Measurements from ENCODE around the gene RBM15.
A peak's percentile ranks its signal among the peaks of the same experiment; 100 is the strongest.

Gene RBM15

DNA sequence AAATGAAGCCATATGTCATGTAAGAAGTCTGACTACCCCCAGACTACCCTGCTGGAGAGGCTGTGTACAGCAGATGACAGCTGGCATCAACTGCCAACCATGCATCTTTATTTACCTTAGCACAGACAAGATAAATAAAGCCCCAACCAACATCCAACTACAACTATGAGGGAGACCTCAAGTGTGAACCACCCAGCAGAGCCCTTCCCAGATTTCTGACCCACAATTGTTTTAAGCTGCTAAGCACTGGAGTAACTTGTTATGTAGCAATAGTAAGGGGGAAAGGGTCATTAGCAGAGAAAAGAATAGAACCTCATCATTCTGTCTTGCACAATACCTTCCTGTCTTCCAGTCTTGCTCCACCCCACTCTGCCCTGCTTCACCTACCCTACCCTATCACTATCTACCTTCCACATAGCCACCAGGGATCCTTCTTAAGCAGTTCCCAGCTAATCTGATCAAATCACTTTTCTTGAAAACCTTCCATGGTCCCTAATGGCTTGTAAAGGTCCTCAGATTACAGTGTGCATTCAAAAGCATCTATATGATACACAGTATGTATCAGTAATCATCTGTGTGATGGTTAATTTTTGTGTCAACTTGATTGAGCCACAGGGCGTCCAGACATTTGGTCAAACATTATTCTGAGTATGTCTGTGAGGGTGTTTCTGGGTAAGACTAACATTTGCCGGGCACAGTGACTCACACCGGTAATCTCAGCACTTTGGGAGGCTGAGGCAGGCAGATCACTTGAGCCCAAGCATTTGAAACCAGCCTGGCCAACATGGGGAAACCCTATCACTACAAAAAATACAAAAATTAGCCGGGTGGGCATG is 19.6 kb upstream of the RBM15 start:
- peak; percentile 35 for DNase-seq (ENCODE audit: low read depth)

GRCh38 chr1:110320168-110320518 is 19.0 kb upstream of the RBM15 start:
- DNase-seq (ENCODE audit: low read depth), result no peak

- DNase-seq (ENCODE audit: low read depth), result no peak
Measured at GRCh38 chr1:110321045-110321444, 18.1 kb upstream of the RBM15 start.

- no peak for DNase-seq (ENCODE audit: low read depth)
Measured at GRCh38 chr1:110321846-110322245, 17.3 kb upstream of the RBM15 start.

DNA sequence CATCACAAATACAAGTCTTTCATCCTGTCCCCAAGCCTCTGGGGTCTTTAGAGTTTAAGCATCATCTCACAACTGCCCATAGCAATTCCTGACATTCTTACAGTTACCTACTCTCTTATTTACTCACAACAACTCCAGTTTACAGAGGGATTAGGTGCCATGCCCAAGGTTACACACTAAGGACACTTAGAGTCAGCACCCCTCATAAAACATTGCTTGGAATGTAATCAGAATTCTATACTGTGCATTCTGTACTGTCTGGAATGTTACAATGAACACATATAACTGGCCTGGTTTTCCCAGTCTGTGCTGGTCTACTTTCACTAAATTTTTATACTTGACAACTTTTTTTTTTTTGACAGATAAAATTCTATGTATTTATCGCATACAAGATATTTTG is 14.5 kb upstream of the RBM15 start:
- no peak for DNase-seq (ENCODE audit: low read depth)

DNA sequence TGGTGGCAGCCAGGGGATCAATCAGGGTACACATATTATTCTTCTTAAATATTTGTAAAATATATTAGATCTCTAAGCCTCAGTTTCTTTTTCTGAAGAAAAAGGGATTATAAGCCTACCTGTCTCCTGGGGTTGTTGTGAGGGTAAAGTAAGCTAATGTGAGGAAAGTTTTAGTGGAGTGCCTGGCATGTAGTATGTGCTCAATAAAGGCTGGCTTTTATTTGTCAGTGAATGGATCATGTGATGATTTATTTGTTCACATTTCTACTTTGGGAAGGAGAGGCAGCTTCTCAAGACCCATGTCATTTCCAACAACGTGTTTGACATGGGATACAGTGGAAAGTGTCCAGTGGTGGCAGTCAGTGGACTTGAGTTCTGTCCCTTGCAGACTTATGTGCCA is 12.4 kb upstream of the RBM15 start:
- no peak for DNase-seq (ENCODE audit: low read depth)

DNA sequence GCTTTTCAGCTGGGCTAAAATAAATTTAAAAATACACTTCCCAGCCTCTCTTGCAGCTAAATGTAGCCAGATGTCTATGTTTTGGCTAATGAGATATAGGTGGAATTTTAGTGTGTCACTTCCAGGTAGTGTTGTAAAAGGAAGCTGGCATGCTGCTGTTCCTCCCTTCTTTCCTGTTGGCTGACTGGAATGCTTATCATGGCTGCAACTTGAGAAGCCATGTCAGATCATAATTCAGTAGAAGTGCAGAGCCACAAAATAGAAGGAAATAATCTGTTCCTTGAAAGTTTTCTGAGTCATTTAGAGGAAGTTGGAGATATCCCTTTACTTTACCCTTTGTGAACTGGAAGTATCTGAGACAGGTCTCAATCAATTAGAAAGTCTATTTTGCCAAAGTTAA is 10.9 kb upstream of the RBM15 start:
- DNase-seq (ENCODE audit: low read depth), result peak; percentile 70

GRCh38 chr1:110328700-110329099 is 10.5 kb upstream of the RBM15 start:
- DNase-seq (ENCODE audit: low read depth), result no peak

GRCh38 chr1:110335265-110335664 is 3.9 kb upstream of the RBM15 start:
- DNase-seq (ENCODE audit: low read depth), result no peak

- DNase-seq (ENCODE audit: low read depth), result no peak
Measured at GRCh38 chr1:110336300-110337039, 2.7 kb upstream of the RBM15 start.

GRCh38 chr1:110337704-110338308 is 1.4 kb upstream of the RBM15 start:
- DNase-seq (ENCODE audit: low read depth), result no peak

- peak; percentile 74 for DNase-seq (ENCODE audit: low read depth)
Measured at GRCh38 chr1:110338309-110338885, 780 bp upstream of the RBM15 start.

DNA sequence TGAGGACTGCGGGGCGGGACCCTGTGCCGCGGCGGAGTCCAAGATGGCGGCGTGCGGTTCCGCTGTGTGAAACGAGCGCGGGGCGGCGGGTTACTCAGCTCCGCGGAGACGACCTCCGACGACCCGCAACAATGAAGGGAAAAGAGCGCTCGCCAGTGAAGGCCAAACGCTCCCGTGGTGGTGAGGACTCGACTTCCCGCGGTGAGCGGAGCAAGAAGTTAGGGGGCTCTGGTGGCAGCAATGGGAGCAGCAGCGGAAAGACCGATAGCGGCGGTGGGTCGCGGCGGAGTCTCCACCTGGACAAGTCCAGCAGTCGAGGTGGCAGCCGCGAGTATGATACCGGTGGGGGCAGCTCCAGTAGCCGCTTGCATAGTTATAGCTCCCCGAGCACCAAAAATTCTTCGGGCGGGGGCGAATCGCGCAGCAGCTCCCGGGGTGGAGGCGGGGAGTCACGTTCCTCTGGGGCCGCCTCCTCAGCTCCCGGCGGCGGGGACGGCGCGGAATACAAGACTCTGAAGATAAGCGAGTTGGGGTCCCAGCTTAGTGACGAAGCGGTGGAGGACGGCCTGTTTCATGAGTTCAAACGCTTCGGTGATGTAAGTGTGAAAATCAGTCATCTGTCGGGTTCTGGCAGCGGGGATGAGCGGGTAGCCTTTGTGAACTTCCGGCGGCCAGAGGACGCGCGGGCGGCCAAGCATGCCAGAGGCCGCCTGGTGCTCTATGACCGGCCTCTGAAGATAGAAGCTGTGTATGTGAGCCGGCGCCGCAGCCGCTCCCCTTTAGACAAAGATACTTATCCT is 430 bp downstream of the RBM15 start:
- DNase-seq (ENCODE audit: low read depth), result peak; percentile 62

DNA sequence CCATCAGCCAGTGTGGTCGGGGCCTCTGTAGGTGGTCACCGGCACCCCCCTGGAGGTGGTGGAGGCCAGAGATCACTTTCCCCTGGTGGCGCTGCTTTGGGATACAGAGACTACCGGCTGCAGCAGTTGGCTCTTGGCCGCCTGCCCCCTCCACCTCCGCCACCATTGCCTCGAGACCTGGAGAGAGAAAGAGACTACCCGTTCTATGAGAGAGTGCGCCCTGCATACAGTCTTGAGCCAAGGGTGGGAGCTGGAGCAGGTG is 961 bp downstream of the RBM15 start:
- no peak for DNase-seq (ENCODE audit: low read depth)

- no peak for DNase-seq (ENCODE audit: low read depth)
Measured at GRCh38 chr1:110341146-110341871, 2.1 kb downstream of the RBM15 start.

- no peak for DNase-seq (ENCODE audit: low read depth)
Measured at GRCh38 chr1:110341872-110342331, 2.7 kb downstream of the RBM15 start.

DNA sequence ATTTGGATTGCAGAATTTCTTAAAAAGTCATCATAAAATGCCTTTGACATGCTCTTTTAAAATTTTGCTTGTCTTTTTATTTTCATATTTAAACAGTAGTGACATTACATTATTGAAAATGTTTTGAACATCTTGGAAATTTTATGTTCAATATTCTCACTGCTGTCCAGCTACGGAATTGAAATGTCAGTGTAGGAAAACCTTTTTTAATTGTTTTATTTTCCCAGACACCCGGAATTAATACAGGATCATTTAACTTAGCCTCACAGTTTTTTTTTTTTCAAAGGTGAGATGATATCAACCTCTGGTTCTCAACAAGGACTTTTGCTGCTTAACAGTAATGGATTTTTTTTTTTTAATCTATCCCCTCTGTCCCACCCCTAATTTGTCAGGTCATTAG is 4.1 kb downstream of the RBM15 start:
- no peak for DNase-seq (ENCODE audit: low read depth)

DNA sequence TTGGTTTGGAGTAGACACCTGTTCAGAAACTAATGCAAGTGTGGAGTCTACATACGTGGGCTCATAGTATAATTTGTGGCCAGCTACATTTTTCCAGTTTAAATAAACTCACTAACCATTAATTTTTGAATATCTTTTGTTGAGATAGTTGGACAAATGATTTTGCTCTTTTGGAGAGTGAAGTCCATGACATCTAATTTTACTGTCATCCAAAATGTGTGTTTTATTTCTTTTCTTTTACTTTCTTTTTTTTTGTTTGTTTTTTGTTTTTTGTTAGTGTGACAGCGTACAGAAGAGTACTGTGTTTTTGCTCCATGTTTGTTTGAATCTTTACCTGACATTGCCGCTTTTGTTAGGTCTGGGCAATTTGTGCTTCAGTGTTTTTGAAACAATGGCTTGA is 5.0 kb downstream of the RBM15 start:
- no peak for DNase-seq (ENCODE audit: low read depth)

DNA sequence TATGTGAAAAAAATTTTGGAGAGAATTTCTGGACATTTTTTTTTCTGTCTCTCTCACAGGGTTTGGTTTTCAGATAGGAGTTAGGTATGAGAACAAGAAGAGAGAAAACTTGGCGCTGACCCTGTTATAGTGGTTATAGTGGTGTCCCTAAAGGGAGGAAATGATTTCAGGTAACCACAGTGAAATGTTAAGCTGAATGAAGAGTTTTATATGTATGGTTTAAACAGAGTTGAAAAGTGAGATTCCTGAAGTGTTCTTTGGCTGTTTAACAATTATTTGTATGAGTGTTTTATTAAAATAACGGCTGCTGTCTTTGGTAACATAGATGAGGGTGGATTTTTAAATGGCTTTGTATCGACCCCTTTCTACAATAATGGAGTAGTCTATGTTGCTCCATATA is 6.3 kb downstream of the RBM15 start:
- no peak for DNase-seq (ENCODE audit: low read depth)

DNA sequence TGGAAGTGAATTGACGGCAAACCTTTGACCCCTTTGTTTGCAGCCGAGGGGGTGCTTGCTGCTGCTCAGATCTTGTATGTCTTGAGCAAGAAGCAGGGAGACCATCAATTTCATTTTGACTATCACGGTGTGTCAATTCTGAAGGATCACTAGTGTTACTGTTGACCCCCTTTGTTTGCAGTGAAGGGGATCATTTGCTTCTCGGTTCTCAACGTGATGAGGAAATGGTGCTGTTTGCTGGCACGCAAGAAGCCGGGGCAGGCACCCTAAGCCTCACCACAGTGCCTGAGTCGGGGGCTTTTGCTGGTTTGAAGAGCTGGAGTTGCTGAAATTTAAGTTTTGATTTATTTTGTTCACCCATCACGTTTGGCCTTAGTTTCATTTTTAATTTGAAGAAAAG is 7.5 kb downstream of the RBM15 start:
- DNase-seq (ENCODE audit: low read depth), result no peak

- DNase-seq (ENCODE audit: low read depth), result no peak
Measured at GRCh38 chr1:110347182-110347893, 8.2 kb downstream of the RBM15 start.

Data from amniotic epithelial cell (primary cell).